ENCODE measurements around the gene KRTAP4-7. TPM values are rescaled to one million over a fixed set of nuclear protein-coding genes. Genes with fewer than 3 reads are reported as not detected.
A peak's percentile ranks its signal among the peaks of the same experiment; 100 is the strongest.
"Not testable (repeated sequence)": the region's sequence is repeated elsewhere in the genome, so short reads cannot be mapped to it uniquely, and the experiment has no call there.

Gene KRTAP4-7
- total RNA-seq, 1 donor from 2014 or later, result not detected

GRCh38 chr17:41069031-41069430 is 14.9 kb upstream of the KRTAP4-7 start:
- Mint-ChIP-seq H3K27ac (ENCODE audit: unreplicated experiment) (no peak overlapping the region), H3K4me3 (ENCODE audit: unreplicated experiment) (no peak overlapping the region), H3K27me3 (ENCODE audit: unreplicated experiment) (peaks cover 8% of the 10 kb centered on the region), H3K4me1 (ENCODE audit: low read depth, unreplicated experiment) (peaks cover 5% of the 10 kb centered on the region), H3K36me3 (ENCODE audit: unreplicated experiment) (peaks cover 13% of the 10 kb centered on the region), H3K9me3 (ENCODE audit: unreplicated experiment) (peaks cover 9% of the 10 kb centered on the region)
- DNase-seq, result no peak
- no peak for TF ChIP-seq CTCF (IDR thresholded peaks at IDR 0.05; ENCODE audit: partially characterized antibody, unreplicated experiment)

- no peak for TF ChIP-seq CTCF (IDR thresholded peaks at IDR 0.05; ENCODE audit: partially characterized antibody, unreplicated experiment)
- Mint-ChIP-seq H3K27me3 (ENCODE audit: unreplicated experiment) (peaks cover 8% of the 10 kb centered on the region), H3K4me3 (ENCODE audit: unreplicated experiment) (peak overlapping the region; percentile 67), H3K9me3 (ENCODE audit: unreplicated experiment) (peaks cover 9% of the 10 kb centered on the region), H3K27ac (ENCODE audit: unreplicated experiment) (peak overlapping the region; percentile 90), H3K4me1 (ENCODE audit: low read depth, unreplicated experiment) (peaks cover 5% of the 10 kb centered on the region), H3K36me3 (ENCODE audit: unreplicated experiment) (peaks cover 8% of the 10 kb centered on the region)
- DNase-seq, result peak; percentile 48
These were observed 12.2 kb upstream of the KRTAP4-7 start for GRCh38 chr17:41071606-41072360.

- H3K27me3 Mint-ChIP-seq (ENCODE audit: unreplicated experiment), result peaks cover 8% of the 10 kb centered on the region
- H3K9me3 Mint-ChIP-seq (ENCODE audit: unreplicated experiment), result peaks cover 9% of the 10 kb centered on the region
- DNase-seq, result no peak
- H3K27ac Mint-ChIP-seq (ENCODE audit: unreplicated experiment), result no peak overlapping the region
- no peak overlapping the region for H3K4me3 Mint-ChIP-seq (ENCODE audit: unreplicated experiment)
- peaks cover 5% of the 10 kb centered on the region for H3K4me1 Mint-ChIP-seq (ENCODE audit: low read depth, unreplicated experiment)
- no peak for TF ChIP-seq CTCF (IDR thresholded peaks at IDR 0.05; ENCODE audit: partially characterized antibody, unreplicated experiment)
- H3K36me3 Mint-ChIP-seq (ENCODE audit: unreplicated experiment), result peaks cover 8% of the 10 kb centered on the region
These were observed 10.3 kb upstream of the KRTAP4-7 start for GRCh38 chr17:41073676-41074075.

- no peak for DNase-seq
- Mint-ChIP-seq H3K4me3 (ENCODE audit: unreplicated experiment) (no peak overlapping the region), H3K27ac (ENCODE audit: unreplicated experiment) (no peak overlapping the region), H3K27me3 (ENCODE audit: unreplicated experiment) (peaks cover 6% of the 10 kb centered on the region), H3K4me1 (ENCODE audit: low read depth, unreplicated experiment) (no peaks in the 10 kb centered on the region), H3K36me3 (ENCODE audit: unreplicated experiment) (peaks cover 7% of the 10 kb centered on the region), H3K9me3 (ENCODE audit: unreplicated experiment) (peaks cover 7% of the 10 kb centered on the region)
- TF ChIP-seq CTCF (IDR thresholded peaks at IDR 0.05; ENCODE audit: partially characterized antibody, unreplicated experiment), result no peak
These were observed 7.2 kb upstream of the KRTAP4-7 start for GRCh38 chr17:41076788-41077187.

GRCh38 chr17:41082626-41083025 is 1.3 kb upstream of the KRTAP4-7 start:
- no peak for DNase-seq
- H3K9me3 Mint-ChIP-seq (ENCODE audit: unreplicated experiment), result peaks cover 7% of the 10 kb centered on the region
- no peaks in the 10 kb centered on the region for H3K27me3 Mint-ChIP-seq (ENCODE audit: unreplicated experiment)
- H3K4me3 Mint-ChIP-seq (ENCODE audit: unreplicated experiment), result no peak overlapping the region
- no peaks in the 10 kb centered on the region for H3K4me1 Mint-ChIP-seq (ENCODE audit: low read depth, unreplicated experiment)
- H3K27ac Mint-ChIP-seq (ENCODE audit: unreplicated experiment), result no peak overlapping the region
- TF ChIP-seq CTCF (IDR thresholded peaks at IDR 0.05; ENCODE audit: partially characterized antibody, unreplicated experiment), result no peak
- H3K36me3 Mint-ChIP-seq (ENCODE audit: unreplicated experiment), result peaks cover 6% of the 10 kb centered on the region

- H3K36me3 Mint-ChIP-seq (ENCODE audit: unreplicated experiment); DNase-seq; H3K4me3 Mint-ChIP-seq (ENCODE audit: unreplicated experiment); H3K27ac Mint-ChIP-seq (ENCODE audit: unreplicated experiment); H3K4me1 Mint-ChIP-seq (ENCODE audit: low read depth, unreplicated experiment); H3K27me3 Mint-ChIP-seq (ENCODE audit: unreplicated experiment); H3K9me3 Mint-ChIP-seq (ENCODE audit: unreplicated experiment): not testable (repeated sequence)
These were observed 523 bp upstream of the KRTAP4-7 start for GRCh38 chr17:41083427-41083826.

- H3K9me3 Mint-ChIP-seq (ENCODE audit: unreplicated experiment); DNase-seq; H3K27ac Mint-ChIP-seq (ENCODE audit: unreplicated experiment); H3K4me1 Mint-ChIP-seq (ENCODE audit: low read depth, unreplicated experiment); H3K27me3 Mint-ChIP-seq (ENCODE audit: unreplicated experiment); H3K4me3 Mint-ChIP-seq (ENCODE audit: unreplicated experiment): not testable (repeated sequence)
- peaks cover 11% of the 10 kb centered on the region for H3K36me3 Mint-ChIP-seq (ENCODE audit: unreplicated experiment)
These were observed 4.9 kb downstream of the KRTAP4-7 start for GRCh38 chr17:41088760-41089352.
